NCI-H526 (cell line): Measurements from ENCODE around the gene PCNX2.

ENCODE experiments used
- DNase-seq, 2 experiments: peaks; one replicate each; lab custom pipeline; 2025; lab: John Stamatoyannopoulos, UW

PCNX2 gene

GRCh38 chr1:232983817-232984567 lies 311.5 kb downstream of the PCNX2 start:
- no peak for DNase-seq

- DNase-seq = no peak
Measured at GRCh38 chr1:232983375-232983774, 312.1 kb downstream of the PCNX2 start.

- DNase-seq = no peak
Measured at GRCh38 chr1:232982238-232982944, 313.1 kb downstream of the PCNX2 start.

- DNase-seq = no peak
Measured at GRCh38 chr1:232980986-232981560, 314.5 kb downstream of the PCNX2 start.

- DNase-seq = no peak
Measured at GRCh38 chr1:232980355-232980978, 315.1 kb downstream of the PCNX2 start.

- DNase-seq = no peak
Measured at GRCh38 chr1:232979558-232979957, 316.0 kb downstream of the PCNX2 start.

GRCh38 chr1:232978815-232979214 lies 316.7 kb downstream of the PCNX2 start:
- peak; percentile 34 to 67 for DNase-seq

GRCh38 chr1:232978091-232978634 lies 317.4 kb downstream of the PCNX2 start:
- peak in 1 of 2 experiments; percentile 44 for DNase-seq

GRCh38 chr1:232974971-232975370 lies 320.6 kb downstream of the PCNX2 start:
- no peak for DNase-seq

GRCh38 chr1:232973652-232974611 lies 321.6 kb downstream of the PCNX2 start:
- DNase-seq = no peak

- DNase-seq = no peak
Measured at GRCh38 chr1:232970508-232970907, 325.0 kb downstream of the PCNX2 start.

- no peak for DNase-seq
Measured at GRCh38 chr1:232969799-232970198, 325.7 kb downstream of the PCNX2 start.

- DNase-seq = no peak
Measured at GRCh38 chr1:232968965-232969364, 326.6 kb downstream of the PCNX2 start.

- DNase-seq = no peak
Measured at GRCh38 chr1:232968391-232968790, 327.1 kb downstream of the PCNX2 start.

- DNase-seq = peak in 1 of 2 experiments; percentile 39
Measured at GRCh38 chr1:232966663-232967062, 328.9 kb downstream of the PCNX2 start.

- DNase-seq = no peak
Measured at GRCh38 chr1:232965912-232966217, 329.7 kb downstream of the PCNX2 start.

GRCh38 chr1:232965124-232965911 lies 330.2 kb downstream of the PCNX2 start:
- no peak for DNase-seq

- DNase-seq = no peak
Measured at GRCh38 chr1:232964601-232965000, 330.9 kb downstream of the PCNX2 start.

- DNase-seq = no peak
Measured at GRCh38 chr1:232962761-232963745, 332.5 kb downstream of the PCNX2 start.
